Measurements from ENCODE around the gene AATF.

Gene AATF

GRCh38 chr17:36931697-36932382 lies 16.9 kb upstream of the AATF start:
- DNase-seq: no peak

GRCh38 chr17:36932383-36932693 lies 16.4 kb upstream of the AATF start:
- DNase-seq: no peak

GRCh38 chr17:36932694-36933511 lies 15.9 kb upstream of the AATF start:
- DNase-seq: no peak

DNA sequence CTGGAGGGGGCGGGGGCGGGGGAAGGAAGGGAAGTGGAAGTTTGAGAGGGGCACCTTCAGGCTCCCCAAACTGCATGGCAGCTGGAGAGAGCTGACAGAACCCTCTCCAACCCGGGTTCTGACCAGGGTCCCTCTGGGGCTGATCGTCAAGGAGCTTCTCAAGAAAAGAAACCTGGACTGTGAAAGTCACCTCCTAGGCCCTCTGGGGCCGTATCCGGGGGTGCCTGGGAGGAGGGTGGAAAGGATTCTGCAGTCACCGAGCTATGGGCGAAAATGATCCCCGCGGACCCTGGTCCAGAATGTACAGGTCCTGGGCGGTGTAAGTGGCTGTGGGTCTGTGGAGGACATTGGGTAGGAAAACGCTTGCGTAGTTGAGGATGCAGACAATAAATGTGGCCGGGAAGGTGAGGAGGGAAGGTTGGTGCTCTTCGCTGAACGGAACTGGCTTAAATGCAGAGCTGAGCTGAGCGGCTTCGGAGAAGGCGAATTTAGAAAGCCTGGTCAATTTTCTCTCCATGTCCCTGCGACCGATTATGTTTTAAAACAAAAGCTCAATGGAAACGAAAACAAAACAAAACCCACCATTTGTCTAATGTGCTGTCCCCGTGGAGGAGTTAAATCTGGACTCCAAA lies 15.1 kb upstream of the AATF start:
- no peak for DNase-seq

GRCh38 chr17:36934144-36934691 lies 14.5 kb upstream of the AATF start:
- DNase-seq: no peak

DNA sequence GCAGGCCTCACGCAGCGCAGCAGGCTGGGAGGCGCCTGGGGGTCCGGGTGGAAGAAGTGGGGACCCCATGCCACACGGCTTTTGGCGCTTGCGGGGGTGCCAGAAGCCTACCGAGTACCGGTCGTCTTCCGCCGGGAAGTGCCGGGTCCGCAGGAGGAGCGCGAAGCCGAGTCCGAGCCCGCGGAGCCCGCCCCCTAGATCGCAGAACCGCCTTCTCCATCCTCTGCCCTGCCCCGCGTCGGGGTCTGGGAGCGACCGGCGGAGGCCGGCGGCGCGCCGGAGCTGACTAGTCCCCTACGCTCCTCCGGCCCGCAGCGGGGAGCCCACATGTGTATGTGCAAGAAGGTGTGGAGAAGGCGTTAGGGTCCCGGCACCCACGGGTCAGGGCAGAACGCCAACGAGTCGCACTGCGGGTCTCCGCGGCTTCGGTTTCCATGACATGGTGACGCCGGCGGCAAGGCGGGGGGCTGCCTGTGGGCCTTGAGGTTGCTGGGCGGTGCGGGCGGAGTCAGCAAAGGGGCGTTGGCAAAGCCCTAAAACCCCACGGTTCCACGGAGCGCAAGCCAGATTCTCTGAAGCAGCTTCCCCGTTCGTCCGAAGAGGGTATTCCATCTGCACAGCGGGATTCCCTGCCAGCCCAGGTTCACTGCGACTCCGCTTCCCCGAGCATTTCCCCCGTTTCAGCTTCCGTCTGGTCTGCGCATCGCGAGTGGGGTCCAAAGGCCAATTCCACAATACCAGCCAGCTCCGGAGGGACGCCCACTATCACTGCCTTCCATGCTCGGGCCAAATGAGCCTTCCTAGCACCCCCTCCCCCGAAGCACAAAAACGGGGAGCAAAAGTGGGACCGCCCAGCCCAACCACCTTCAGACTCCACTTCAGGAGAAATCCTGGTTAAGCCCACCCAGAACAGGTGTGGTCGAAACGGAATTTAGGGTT lies 13.8 kb upstream of the AATF start:
- no peak for DNase-seq

DNA sequence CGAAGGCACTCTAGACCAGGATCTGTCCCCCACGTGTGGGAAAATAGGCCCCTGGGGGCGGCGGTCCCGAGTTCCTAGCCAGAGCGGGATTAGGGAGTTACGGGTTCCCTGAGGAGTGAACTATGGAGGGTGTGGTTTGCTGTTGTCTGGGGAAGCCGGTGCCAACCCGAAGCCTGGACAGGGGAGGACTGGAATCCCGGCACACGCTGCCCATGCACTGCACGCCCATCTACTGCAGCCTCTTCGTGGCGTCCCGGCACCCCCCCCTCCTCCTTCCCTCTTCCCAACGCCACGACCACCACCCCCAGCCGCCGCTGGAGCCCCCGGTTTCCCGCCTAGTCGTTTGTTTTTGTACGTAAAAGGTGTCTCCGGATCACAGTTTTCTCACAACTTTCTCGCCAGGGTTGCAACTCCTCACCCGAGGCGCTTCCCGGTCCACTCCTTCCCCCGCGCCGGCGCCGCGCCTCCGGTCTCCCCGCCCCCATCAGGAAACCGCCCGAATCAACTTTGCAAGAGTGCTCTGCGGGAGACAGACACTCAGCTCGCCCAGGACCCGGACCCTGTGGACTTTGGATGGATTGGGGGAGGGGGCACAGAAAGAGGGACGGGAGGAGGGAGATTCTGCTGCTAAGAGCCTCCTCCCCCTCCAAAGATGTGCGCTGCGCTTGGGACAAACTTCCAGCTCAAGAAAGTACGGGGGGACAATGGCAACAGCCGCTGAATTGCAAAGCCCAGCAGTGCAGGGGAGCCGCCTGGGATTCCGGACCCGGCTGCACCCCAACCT lies 12.9 kb upstream of the AATF start:
- DNase-seq: no peak

DNA sequence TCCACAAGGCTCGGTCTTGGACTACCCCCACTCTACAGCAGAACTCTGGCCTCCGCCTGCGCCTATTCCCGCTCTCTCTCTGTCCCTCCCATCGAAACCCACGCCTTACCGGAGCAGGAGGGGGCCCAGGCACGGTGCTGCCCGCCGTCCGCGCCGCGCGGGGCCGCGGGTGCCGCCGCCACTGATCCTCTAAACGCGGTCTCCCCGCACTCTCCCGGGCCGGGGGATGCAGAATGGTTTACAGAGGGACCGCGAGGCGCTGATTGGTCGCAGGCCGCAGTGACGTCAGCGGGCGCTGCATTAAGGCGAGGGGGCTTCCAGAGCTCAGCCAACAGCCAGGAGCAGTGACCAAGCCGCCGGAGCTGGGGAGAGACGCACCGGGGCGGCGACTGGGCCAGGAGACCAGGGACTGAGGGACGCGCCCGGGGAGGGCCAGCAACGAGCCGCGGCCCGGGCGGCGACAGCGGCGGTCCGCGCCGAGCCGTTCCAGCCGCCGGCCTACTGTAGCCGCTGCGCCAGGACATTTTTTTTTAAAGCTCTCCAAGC lies 12.2 kb upstream of the AATF start:
- no peak for DNase-seq

- peak; percentile 19 to 41 for DNase-seq
Observed at GRCh38 chr17:36937001-36937958, 11.5 kb upstream of the AATF start, which contains the start of gene LHX1. Gene LHX1 (plus strand): TSS chr17:36937475. CDS start chr17:36938198, 723 bp downstream.

- DNase-seq: peak; percentile 15 to 30
Observed at GRCh38 chr17:36937959-36938565, 10.7 kb upstream of the AATF start.

DNA sequence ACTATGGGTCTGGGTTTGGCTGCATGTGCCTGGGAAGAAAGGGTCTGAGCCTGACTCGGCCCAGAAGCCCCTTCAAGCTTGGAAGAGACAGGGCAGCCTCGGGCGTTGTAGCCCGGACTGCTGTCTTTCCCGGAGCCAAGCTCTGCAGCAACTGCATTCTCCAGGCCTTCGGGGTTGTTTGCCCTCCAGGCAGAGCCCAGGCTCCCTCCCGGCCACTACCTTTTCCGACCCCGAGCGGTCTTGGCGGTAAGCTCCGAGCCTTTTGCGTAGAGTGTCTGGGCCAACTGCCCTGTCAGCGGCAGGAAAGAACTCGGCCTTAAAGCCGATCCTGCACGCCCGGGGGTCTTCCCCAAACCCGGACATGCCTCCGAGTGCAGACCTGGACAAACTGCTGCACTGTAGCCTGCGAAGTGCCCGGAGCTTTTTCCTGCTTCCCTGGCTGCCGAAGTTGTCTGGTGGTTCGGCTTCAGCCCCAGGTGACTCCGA lies 10.1 kb upstream of the AATF start:
- DNase-seq: no peak

GRCh38 chr17:36939052-36939801 lies 9.5 kb upstream of the AATF start:
- DNase-seq: no peak

GRCh38 chr17:36939802-36940312 lies 8.9 kb upstream of the AATF start:
- DNase-seq: no peak

GRCh38 chr17:36940313-36941264 lies 8.2 kb upstream of the AATF start:
- DNase-seq: no peak

- no peak for DNase-seq
Observed at GRCh38 chr17:36941265-36942010, 7.3 kb upstream of the AATF start.

GRCh38 chr17:36942019-36942599 lies 6.6 kb upstream of the AATF start:
- DNase-seq: no peak
